Right lobe of liver (tissue), 4 donors: ENCODE data around the gene CENPF.

Source experiments
- CTCF ChIP-seq, 4 donors: fragments of 200-600 bp in 3 of 4; fragments of 450-650 bp in 1 of 4; IDR thresholded peaks; one replicate each; pipeline versions ENCODE4 v1.5.1 to v1.8.0; 2016 to 2022; ENCODE audit warnings: antibody characterized with exemption in 4 of 4, mild to moderate bottlenecking in 2 of 4
- POLR2A ChIP-seq: fragments of 450-650 bp; IDR thresholded peaks from one replicate; pipeline ENCODE4 v1.6.1; 2017; ENCODE audit warnings: antibody characterized with exemption, mild to moderate bottlenecking
- donor health status: DM: no; HTN: no; CAD: no.
- donor health status: DM: no; HTN: no; CAD: no.
- donor health status: DM: no; HTN: yes; CAD: no.

GRCh38 chr1:214685906-214686305 is 82.9 kb downstream of the CENPF start:
- TF ChIP-seq CTCF (IDR thresholded peaks at IDR 0.05) = no peak
- no peak for TF ChIP-seq POLR2A
